Activated naive CD4-positive, alpha-beta T cell treated with anti-CD3 and anti-CD28 coated beads for 36 hours (primary cell): ENCODE data around the gene RNF26. TPM values are rescaled to one million over a fixed set of nuclear protein-coding genes. Genes with fewer than 3 reads are reported as not detected.

ENCODE experiments used
- CTCF ChIA-PET: fragments of 350-600 bp; sonication (Branson Sonifier 250); formaldehyde crosslinking; loops from one replicate; lab custom pipeline; 2021; ENCODE audit warnings: antibody characterized with exemption; lab: Charles Lee
- DNase-seq: peaks from one replicate; pipeline ENCODE4 v3.0.0-alpha.2; 2020
- H3K27ac Mint-ChIP-seq: one replicate; pipeline ENCODE4 v1.8.0; 2021; ENCODE audit warnings: mild to moderate bottlenecking, mixed read lengths
- H3K27me3 Mint-ChIP-seq: one replicate; pipeline ENCODE4 v1.8.0; 2021; ENCODE audit warnings: low read depth, mixed read lengths
- H3K36me3 Mint-ChIP-seq: one replicate; pipeline ENCODE4 v1.8.0; 2021; ENCODE audit warnings: low read depth, mixed read lengths
- H3K4me1 Mint-ChIP-seq: one replicate; pipeline ENCODE4 v1.8.0; 2021; ENCODE audit warnings: low read depth, mixed read lengths
- H3K4me3 Mint-ChIP-seq: one replicate; pipeline ENCODE4 v1.8.0; 2021; ENCODE audit warnings: mild to moderate bottlenecking, moderate library complexity, mixed read lengths
- H3K9me3 Mint-ChIP-seq: one replicate; pipeline ENCODE4 v1.8.0; 2021; ENCODE audit warnings: mixed read lengths
- intact Hi-C: fragments of 100-400 bp; cut with micrococcal nuclease; formaldehyde crosslinking; loops from one replicate; pipeline ENCODE4 v1.15.1; 2023
- total RNA-seq, 2 experiments: library from RNA; stranded (reverse); gene quantifications; one replicate each; pipeline ENCODE4 v1.2.3, GENCODE V29; 2021

Gene RNF26
- total RNA-seq, 2 experiments from 2014 or later: 46.1 to 47.0 TPM

GRCh38 chr11:119338965-119339588 lies 4.8 kb downstream of the RNF26 start:
- intact Hi-C loops: loop anchor here (1.0 kb wide), 1 partner anchor 42 kb away; the partner anchor contains the start of gene USP2
- Mint-ChIP-seq H3K4me1 (peaks cover 38% of the 10 kb centered on the region), H3K27ac (no peak overlapping the region), H3K4me3 (peak overlapping the region; percentile 22), H3K27me3 (peaks cover 24% of the 10 kb centered on the region), H3K9me3 (no peaks in the 10 kb centered on the region), H3K36me3 (peaks cover 9% of the 10 kb centered on the region)
- CTCF ChIA-PET: interaction anchor here (0.5 to 5.0 kb wide), 25 partner anchors 9 to 570 kb away, joined by 3 to 70 read pairs (median 4); partner anchors contain the start of gene MCAM
- no peak for DNase-seq

- H3K36me3 Mint-ChIP-seq: peaks cover 9% of the 10 kb centered on the region
- peaks cover 24% of the 10 kb centered on the region for H3K27me3 Mint-ChIP-seq
- H3K9me3 Mint-ChIP-seq: no peaks in the 10 kb centered on the region
- peak overlapping the region; percentile 22 for H3K4me3 Mint-ChIP-seq
- peak; percentile 51 for DNase-seq
- CTCF ChIA-PET: interaction anchor here (0.5 to 5.0 kb wide), 17 partner anchors 8 to 223 kb away, joined by 3 to 70 read pairs (median 3); partner anchors contain the start of gene MCAM
- H3K27ac Mint-ChIP-seq: no peak overlapping the region
- peaks cover 38% of the 10 kb centered on the region for H3K4me1 Mint-ChIP-seq
- intact Hi-C loops: no loop called here
Observed at GRCh38 chr11:119339589-119340334, 5.4 kb downstream of the RNF26 start.

- no peak within 1 kb of the TSS for H3K4me3 Mint-ChIP-seq
- H3K36me3 Mint-ChIP-seq: peaks cover 9% of the 10 kb centered on the region
- H3K27ac Mint-ChIP-seq: no peak within 1 kb of the TSS
- DNase-seq: no peak
- H3K27me3 Mint-ChIP-seq: peaks cover 27% of the 10 kb centered on the region
- H3K4me1 Mint-ChIP-seq: peaks cover 31% of the 10 kb centered on the region
- CTCF ChIA-PET: interaction anchor here (0.5 to 5.0 kb wide), 17 partner anchors 9 to 327 kb away, joined by 3 to 70 read pairs (median 3); no protein-coding TSS in a partner anchor
- intact Hi-C loops: no loop called here
- H3K9me3 Mint-ChIP-seq: no peaks in the 10 kb centered on the region
Observed at GRCh38 chr11:119340335-119341221, 6.3 kb downstream of the RNF26 start, which contains the start of gene C1QTNF5. Gene C1QTNF5, minus strand, starts transcription at chr11:119340883. Its CDS starts 486 bp downstream, at chr11:119340397.

- CTCF ChIA-PET: interaction anchor here (0.5 to 5.0 kb wide), 7 partner anchors 14 to 328 kb away, joined by 3 to 70 read pairs (median 3); no protein-coding TSS in a partner anchor
- Mint-ChIP-seq H3K4me1 (peaks cover 22% of the 10 kb centered on the region), H3K36me3 (peaks cover 6% of the 10 kb centered on the region), H3K27ac (no peak overlapping the region), H3K4me3 (no peak overlapping the region), H3K9me3 (no peaks in the 10 kb centered on the region), H3K27me3 (peaks cover 27% of the 10 kb centered on the region)
- DNase-seq: no peak
- intact Hi-C loops: no loop called here
Observed at GRCh38 chr11:119341222-119342022, 7.1 kb downstream of the RNF26 start.

- Mint-ChIP-seq H3K4me3 (no peak overlapping the region), H3K27ac (no peak overlapping the region), H3K4me1 (peaks cover 18% of the 10 kb centered on the region), H3K27me3 (peaks cover 27% of the 10 kb centered on the region), H3K36me3 (peaks cover 3% of the 10 kb centered on the region), H3K9me3 (no peaks in the 10 kb centered on the region)
- DNase-seq: no peak
- intact Hi-C loops: no loop called here
- CTCF ChIA-PET: no interaction called here
Observed at GRCh38 chr11:119342023-119342300, 7.6 kb downstream of the RNF26 start.

- intact Hi-C loops: no loop called here
Observed at GRCh38 chr11:119342362-119343130, 8.2 kb downstream of the RNF26 start.

GRCh38 chr11:119343726-119344125 lies 9.4 kb downstream of the RNF26 start:
- CTCF ChIA-PET: interaction anchor here (1.1 to 1.3 kb wide), 2 partner anchors 13 to 18 kb away, joined by 3 to 4 read pairs; no protein-coding TSS in a partner anchor
- no peak for DNase-seq
- Mint-ChIP-seq H3K27ac (no peak overlapping the region), H3K9me3 (no peaks in the 10 kb centered on the region), H3K27me3 (peaks cover 29% of the 10 kb centered on the region), H3K4me3 (no peak overlapping the region), H3K4me1 (peaks cover 9% of the 10 kb centered on the region), H3K36me3 (no peaks in the 10 kb centered on the region)
- intact Hi-C loops: no loop called here

More at GRCh38 chr11:119342362-119343130, 8.2 kb downstream of the RNF26 start:
- H3K4me3 Mint-ChIP-seq: no peak overlapping the region
- CTCF ChIA-PET: interaction anchor here (0.7 to 1.3 kb wide), 4 partner anchors 14 to 223 kb away, joined by 3 to 4 read pairs (median 3); no protein-coding TSS in a partner anchor
- H3K27me3 Mint-ChIP-seq: peaks cover 27% of the 10 kb centered on the region
- H3K4me1 Mint-ChIP-seq: peaks cover 15% of the 10 kb centered on the region
- DNase-seq: no peak
- no peaks in the 10 kb centered on the region for H3K36me3 Mint-ChIP-seq
- no peaks in the 10 kb centered on the region for H3K9me3 Mint-ChIP-seq
- H3K27ac Mint-ChIP-seq: no peak overlapping the region

- H3K36me3 Mint-ChIP-seq: no peaks in the 10 kb centered on the region
Observed at GRCh38 chr11:119344291-119345010, 10.1 kb downstream of the RNF26 start.

GRCh38 chr11:119345685-119346084 lies 11.4 kb downstream of the RNF26 start:
- Mint-ChIP-seq H3K4me1 (peaks cover 5% of the 10 kb centered on the region), H3K27me3 (peaks cover 24% of the 10 kb centered on the region), H3K9me3 (no peaks in the 10 kb centered on the region), H3K36me3 (no peaks in the 10 kb centered on the region), H3K4me3 (no peak overlapping the region), H3K27ac (no peak overlapping the region)
- no peak for DNase-seq
- intact Hi-C loops: no loop called here
- CTCF ChIA-PET: interaction anchor here (1.3 kb wide), 1 partner anchor 384 kb away, joined by 3 read pairs; the partner anchor contains the start of gene NECTIN1

More at GRCh38 chr11:119344291-119345010, 10.1 kb downstream of the RNF26 start:
- Mint-ChIP-seq H3K9me3 (no peaks in the 10 kb centered on the region), H3K4me3 (no peak overlapping the region), H3K27ac (no peak overlapping the region), H3K27me3 (peaks cover 23% of the 10 kb centered on the region), H3K4me1 (peaks cover 6% of the 10 kb centered on the region)
- CTCF ChIA-PET: interaction anchor here (0.8 kb wide), 1 partner anchor 12 kb away, joined by 4 read pairs; no protein-coding TSS in a partner anchor
- intact Hi-C loops: no loop called here
- DNase-seq: no peak

GRCh38 chr11:119346605-119347004 lies 12.3 kb downstream of the RNF26 start, which contains the start of gene MFRP:
Gene MFRP, minus strand, starts transcription at chr11:119346705. Its CDS starts 192 bp downstream, at chr11:119346513.
- CTCF ChIA-PET: interaction anchor here (1.3 kb wide), 1 partner anchor 383 kb away, joined by 3 read pairs; the partner anchor contains the start of gene NECTIN1
- H3K27me3 Mint-ChIP-seq: peaks cover 22% of the 10 kb centered on the region
- no peak for DNase-seq
- intact Hi-C loops: no loop called here
- no peak within 1 kb of the TSS for H3K27ac Mint-ChIP-seq
- H3K36me3 Mint-ChIP-seq: no peaks in the 10 kb centered on the region
- no peak within 1 kb of the TSS for H3K4me3 Mint-ChIP-seq
- no peaks in the 10 kb centered on the region for H3K4me1 Mint-ChIP-seq
- no peaks in the 10 kb centered on the region for H3K9me3 Mint-ChIP-seq
